HG03439 (cell line): ENCODE measurements around the gene COX5A.

Source experiments
- ATAC-seq: cut with Tn5 transposase; IDR thresholded peaks from one replicate; pipeline ENCODE4 v1.9.1; 2021; ENCODE audit warnings: mild to moderate bottlenecking, moderate library complexity; ENCODE audit not compliant: unreplicated experiment

COX5A gene

GRCh38 chr15:74873036-74873755 is 64.7 kb downstream of the COX5A start, which contains the start of gene SCAMP2:
Gene SCAMP2, minus strand, starts transcription at chr15:74873365. Its CDS starts 110 bp downstream, at chr15:74873255.
- peak; percentile 80 for ATAC-seq

- no peak for ATAC-seq
These were observed 65.2 kb downstream of the COX5A start for GRCh38 chr15:74872702-74873035.

GRCh38 chr15:74870436-74871215 is 67.2 kb downstream of the COX5A start:
- ATAC-seq: no peak
